Thoracic aorta (tissue), 2 donors: ENCODE data around the gene CHMP1B. TPM values are rescaled to one million over a fixed set of nuclear protein-coding genes. Genes with fewer than 3 reads are reported as not detected.
"Not testable (repeated sequence)": the region's sequence is repeated elsewhere in the genome, so short reads cannot be mapped to it uniquely, and the experiment has no call there.

Experiments used
- ATAC-seq: fragments of 150-250 bp; one replicate; pipeline ENCODE4 v1.8.0; 2017; ENCODE audit warnings: low read depth; ENCODE audit not compliant: insufficient number of reproducible peaks, low FRiP score
- DNase-seq: peaks from one replicate; pipeline ENCODE4 v3.0.0-alpha.2; 2020; ENCODE audit warnings: low spot score
- H3K27ac ChIP-seq, 2 donors: fragments of 200-600 bp; sonication (generic); 1 replicate in 1 of 2; 2 replicates in 1 of 2; pipeline ENCODE4 v1.5.1; 2016; ENCODE audit warnings: mild to moderate bottlenecking in 2 of 2, moderate library complexity in 2 of 2
- H3K27me3 ChIP-seq: fragments of 200-600 bp; sonication (generic); replicated peaks from 2 replicates; pipeline ENCODE4 v1.6.0; 2016; ENCODE audit warnings: mild to moderate bottlenecking; ENCODE audit not compliant: insufficient read depth
- H3K36me3 ChIP-seq: fragments of 200-600 bp; sonication (generic); one replicate; pipeline ENCODE4 v1.5.1; 2016
- H3K4me1 ChIP-seq, 2 donors: fragments of 200-600 bp; sonication (generic); 1 replicate in 1 of 2; 2 replicates in 1 of 2; pipeline versions ENCODE4 v1.5.1 to v1.6.0; 2016; ENCODE audit warnings: low read depth in 2 of 2, mild to moderate bottlenecking in 1 of 2; ENCODE audit not compliant: control insufficient read depth in 1 of 2
- H3K4me3 ChIP-seq: fragments of 200-600 bp; sonication (generic); 2 replicates; pipeline ENCODE4 v1.5.1; 2016; ENCODE audit warnings: mild to moderate bottlenecking
- H3K9me3 ChIP-seq: fragments of 200-600 bp; sonication (generic); 2 replicates; pipeline ENCODE4 v1.5.1; 2016
- total RNA-seq, 2 donors: library from RNA; depleted of rRNA; stranded (reverse); fragments of >200 nt; gene quantifications; one replicate each; pipeline versions ENCODE4 v1.1.0 to v1.2.3, GENCODE V29; 2016
- TF ChIP-seq, protein P1 (sequence below): fragments of 200-600 bp; sonication (generic); IDR thresholded peaks from one replicate; pipeline ENCODE4 v1.5.1; 2019; ENCODE audit warnings: antibody characterized with exemption

Gene CHMP1B
- total RNA-seq, 2 donors from 2014 or later = 41.8 to 59.8 TPM

GRCh38 chr18:11888726-11889125 lies 37.5 kb downstream of the CHMP1B start:
- peaks cover 34% of the 10 kb centered on the region for H3K36me3 ChIP-seq

GRCh38 chr18:11889284-11889683 lies 38.1 kb downstream of the CHMP1B start:
- no peak for ATAC-seq
- TF ChIP-seq, protein P1, sequence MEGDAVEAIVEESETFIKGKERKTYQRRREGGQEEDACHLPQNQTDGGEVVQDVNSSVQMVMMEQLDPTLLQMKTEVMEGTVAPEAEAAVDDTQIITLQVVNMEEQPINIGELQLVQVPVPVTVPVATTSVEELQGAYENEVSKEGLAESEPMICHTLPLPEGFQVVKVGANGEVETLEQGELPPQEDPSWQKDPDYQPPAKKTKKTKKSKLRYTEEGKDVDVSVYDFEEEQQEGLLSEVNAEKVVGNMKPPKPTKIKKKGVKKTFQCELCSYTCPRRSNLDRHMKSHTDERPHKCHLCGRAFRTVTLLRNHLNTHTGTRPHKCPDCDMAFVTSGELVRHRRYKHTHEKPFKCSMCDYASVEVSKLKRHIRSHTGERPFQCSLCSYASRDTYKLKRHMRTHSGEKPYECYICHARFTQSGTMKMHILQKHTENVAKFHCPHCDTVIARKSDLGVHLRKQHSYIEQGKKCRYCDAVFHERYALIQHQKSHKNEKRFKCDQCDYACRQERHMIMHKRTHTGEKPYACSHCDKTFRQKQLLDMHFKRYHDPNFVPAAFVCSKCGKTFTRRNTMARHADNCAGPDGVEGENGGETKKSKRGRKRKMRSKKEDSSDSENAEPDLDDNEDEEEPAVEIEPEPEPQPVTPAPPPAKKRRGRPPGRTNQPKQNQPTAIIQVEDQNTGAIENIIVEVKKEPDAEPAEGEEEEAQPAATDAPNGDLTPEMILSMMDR = no peak
- H3K36me3 ChIP-seq = peaks cover 34% of the 10 kb centered on the region
- no peaks in the 10 kb centered on the region for H3K9me3 ChIP-seq
- H3K4me1 ChIP-seq = no peaks in the 10 kb centered on the region
- H3K27ac ChIP-seq = no peak overlapping the region
- H3K27me3 ChIP-seq = no peaks in the 10 kb centered on the region
- no peak for DNase-seq
- H3K4me3 ChIP-seq = no peak overlapping the region

More at GRCh38 chr18:11888726-11889125, 37.5 kb downstream of the CHMP1B start:
- Histone ChIP-seq H3K4me3 (no peak overlapping the region), H3K4me1 (no peaks in the 10 kb centered on the region), H3K27ac (no peak overlapping the region), H3K9me3 (no peaks in the 10 kb centered on the region), H3K27me3 (no peaks in the 10 kb centered on the region)
- ATAC-seq (no peak), DNase-seq (no peak)
- TF ChIP-seq, protein P1 = no peak

DNA sequence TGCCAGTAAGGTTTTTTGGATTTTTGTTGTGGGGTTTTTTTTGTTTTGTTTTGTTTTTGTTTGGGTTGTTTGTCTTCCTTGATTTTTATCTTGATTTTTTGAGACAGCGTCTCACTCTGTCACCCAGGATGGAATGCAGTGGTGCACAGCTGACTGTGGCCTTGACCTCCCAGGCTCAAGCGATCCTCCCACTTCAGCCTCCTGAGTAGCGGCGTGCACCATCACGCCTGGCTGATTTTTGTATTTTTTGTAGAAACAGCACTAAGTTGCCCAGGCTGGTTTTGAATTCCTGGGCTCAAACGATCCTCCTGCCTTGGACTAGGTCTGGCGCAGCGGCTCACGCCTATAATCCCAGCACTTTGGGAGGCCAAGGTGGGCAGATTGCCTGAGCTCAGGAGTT lies 40.5 kb downstream of the CHMP1B start:
- ATAC-seq (no peak), DNase-seq (no peak)
- no peak overlapping the region for H3K27ac ChIP-seq
- H3K4me1 ChIP-seq = no peaks in the 10 kb centered on the region
- H3K27me3 ChIP-seq = no peaks in the 10 kb centered on the region
- H3K4me3 ChIP-seq = no peak overlapping the region
- no peaks in the 10 kb centered on the region for H3K9me3 ChIP-seq
- peaks cover 28% of the 10 kb centered on the region for H3K36me3 ChIP-seq
- TF ChIP-seq, protein P1 = no peak

DNA sequence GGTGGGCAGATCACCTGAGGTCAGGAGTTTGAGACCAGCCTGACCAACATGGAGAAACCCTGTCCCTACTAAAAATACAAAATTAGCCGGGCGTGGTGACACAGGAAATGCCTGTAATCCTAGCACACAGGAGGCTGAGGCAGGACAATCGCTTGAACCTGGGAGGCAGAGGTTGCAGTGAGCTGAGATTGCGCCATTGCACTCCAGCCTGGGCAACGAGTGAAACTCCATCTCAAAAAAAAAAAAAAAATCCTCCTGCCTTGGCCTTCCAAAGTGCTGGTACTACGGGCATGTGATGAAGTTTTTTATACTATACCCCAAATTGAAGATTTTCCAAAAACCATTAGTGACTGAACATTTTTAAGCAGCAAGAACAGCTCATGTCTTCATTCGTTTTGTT lies 41.2 kb downstream of the CHMP1B start:
- not testable (repeated sequence) for H3K4me1 ChIP-seq, ATAC-seq
- H3K36me3 ChIP-seq = peaks cover 23% of the 10 kb centered on the region

DNA sequence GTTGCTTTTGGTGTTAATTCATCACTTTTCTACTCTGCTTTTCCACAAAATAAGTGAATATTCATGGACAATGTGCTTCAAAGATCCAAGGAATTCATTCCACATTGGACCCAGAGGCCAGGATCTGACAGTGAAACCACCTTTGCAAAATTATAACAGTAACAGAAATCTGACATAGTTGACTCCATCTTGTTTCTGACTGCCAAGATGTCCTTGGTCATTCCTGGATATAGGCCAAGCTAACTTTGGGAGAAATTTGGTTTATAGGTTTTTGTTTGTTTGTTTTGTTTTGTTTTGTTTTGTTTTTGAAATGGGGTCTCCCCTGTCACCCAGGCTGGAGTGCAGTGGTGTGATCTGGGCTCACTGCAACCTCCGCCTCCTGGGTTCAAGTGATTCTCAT lies 46.6 kb downstream of the CHMP1B start:
- no peak overlapping the region for H3K4me3 ChIP-seq
- TF ChIP-seq, protein P1 = no peak
- no peak for DNase-seq
- ATAC-seq = no peak
- no peaks in the 10 kb centered on the region for H3K9me3 ChIP-seq
- H3K36me3 ChIP-seq = peaks cover 6% of the 10 kb centered on the region
- no peaks in the 10 kb centered on the region for H3K27me3 ChIP-seq
- H3K4me1 ChIP-seq = no peaks in the 10 kb centered on the region
- H3K27ac ChIP-seq = no peak overlapping the region

More for the DNA sequence above, 41.2 kb downstream of the CHMP1B start:
- H3K27me3 ChIP-seq, H3K27ac ChIP-seq, H3K9me3 ChIP-seq, DNase-seq, H3K4me3 ChIP-seq: not testable (repeated sequence)

DNA sequence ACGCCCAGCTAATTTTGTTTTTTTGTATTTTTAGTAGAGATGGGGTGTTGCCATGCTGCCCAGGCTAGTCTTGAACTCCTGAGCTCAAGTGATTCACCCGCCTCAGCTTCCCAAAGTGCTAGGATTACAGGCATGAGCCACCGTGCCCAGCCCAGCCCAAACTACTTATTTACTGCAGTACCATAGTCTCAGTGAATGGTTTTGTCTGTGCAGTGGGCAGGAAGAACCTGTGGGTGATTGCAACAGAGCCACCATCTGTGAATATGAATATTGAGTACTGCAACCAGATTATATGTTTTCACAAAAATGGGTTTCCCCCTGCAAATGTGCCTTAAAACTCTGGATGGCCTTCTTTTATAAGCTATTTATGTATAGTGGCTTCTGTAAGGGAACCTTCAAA lies 47.9 kb downstream of the CHMP1B start:
- TF ChIP-seq, protein P1 = no peak
- peaks cover 6% of the 10 kb centered on the region for H3K36me3 ChIP-seq

More for the DNA sequence above, 47.9 kb downstream of the CHMP1B start:
- Histone ChIP-seq H3K27ac (no peak overlapping the region), H3K9me3 (no peaks in the 10 kb centered on the region), H3K4me1 (no peaks in the 10 kb centered on the region), H3K4me3 (no peak overlapping the region), H3K27me3 (no peaks in the 10 kb centered on the region)
- DNase-seq (no peak), ATAC-seq (no peak)
